ENCODE results near the gene ABHD4.

ABHD4 gene

GRCh38 chr14:22640192-22640591, 42.1 kb downstream of the ABHD4 start:
- no peak for DNase-seq (ENCODE audit: low read depth, low spot score)
- TF ChIP-seq FOXP2 (optimal IDR thresholded peaks at IDR 0.05; ENCODE audit: control extremely low read depth, extremely low read length, insufficient read depth) (no peak), EZH2 (IDR thresholded peaks at IDR 0.05) (no peak), POLR2AphosphoS5 (IDR thresholded peaks at IDR 0.05; ENCODE audit: borderline replicate concordance, low read depth, low read length) (no peak)
- Histone ChIP-seq H3K9me3 (ENCODE audit: low read depth, low read length) (no peaks in the 10 kb centered on the region), H3K9ac (ENCODE audit: insufficient read length) (no peak overlapping the region), H3K27ac (no peak overlapping the region), H3K36me3 (ENCODE audit: insufficient read depth, low read length) (no peaks in the 10 kb centered on the region), H3K4me3 (no peak overlapping the region)

DNA sequence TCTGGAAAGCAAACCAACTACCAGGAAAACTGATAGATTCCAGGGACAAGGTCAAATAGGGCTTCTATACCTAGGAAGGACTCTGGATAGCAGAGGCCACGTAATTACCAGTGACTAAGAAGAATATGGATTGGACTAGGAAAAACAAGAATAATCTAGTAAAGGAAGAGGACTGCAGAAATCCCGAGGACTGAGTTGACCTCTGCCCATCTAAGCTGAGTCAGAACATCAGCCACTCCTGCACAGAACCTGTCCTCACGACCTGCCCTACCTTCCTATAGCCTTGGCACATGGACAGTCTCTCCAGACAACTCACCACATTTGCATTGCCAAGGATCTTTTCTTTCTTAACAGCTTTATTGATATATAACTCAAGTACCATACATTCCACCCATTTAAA, 43.7 kb downstream of the ABHD4 start:
- Histone ChIP-seq H3K27ac (no peak overlapping the region), H3K36me3 (ENCODE audit: insufficient read depth, low read length) (no peaks in the 10 kb centered on the region), H3K9ac (ENCODE audit: insufficient read length) (no peak overlapping the region), H3K9me3 (ENCODE audit: low read depth, low read length) (no peaks in the 10 kb centered on the region), H3K4me3 (no peak overlapping the region)
- TF ChIP-seq POLR2AphosphoS5 (IDR thresholded peaks at IDR 0.05; ENCODE audit: borderline replicate concordance, low read depth, low read length) (no peak), FOXP2 (optimal IDR thresholded peaks at IDR 0.05; ENCODE audit: control extremely low read depth, extremely low read length, insufficient read depth) (no peak), EZH2 (IDR thresholded peaks at IDR 0.05) (no peak)
- DNase-seq (ENCODE audit: low read depth, low spot score), result no peak

DNA sequence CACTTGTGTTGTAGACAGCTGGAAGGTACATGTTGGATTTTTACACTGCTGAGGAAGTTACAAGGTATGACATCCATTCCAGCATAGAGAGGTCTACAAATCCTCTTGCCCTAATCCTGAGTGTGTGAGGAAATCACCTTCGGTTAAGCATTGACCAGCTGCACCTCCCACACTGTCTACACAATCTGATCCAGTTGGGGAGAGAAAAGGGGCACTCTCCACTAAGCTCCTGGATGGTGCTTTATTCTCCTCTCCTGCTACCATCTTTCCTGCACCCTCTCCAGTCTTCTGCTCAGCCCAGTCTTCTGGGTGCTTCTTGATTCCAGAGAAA, 46.2 kb downstream of the ABHD4 start, which contains the start of gene OR6J1:
TSS of gene OR6J1 (minus strand) at position 48 of the 331 bp plus-strand sequence. CDS start 9,541 bp downstream, outside the sequence.
- no peak for DNase-seq (ENCODE audit: low read depth, low spot score)
- no peak within 1 kb of the TSS; the same call in 1 of the 2 replicates for H3K27ac ChIP-seq
- no peak within 1 kb of the TSS for H3K9ac ChIP-seq (ENCODE audit: insufficient read length)
- no peaks in the 10 kb centered on the region for H3K9me3 ChIP-seq (ENCODE audit: low read depth, low read length)
- H3K36me3 ChIP-seq (ENCODE audit: insufficient read depth, low read length), result no peaks in the 10 kb centered on the region
- no peak within 1 kb of the TSS for H3K4me3 ChIP-seq
- TF ChIP-seq EZH2 (IDR thresholded peaks at IDR 0.05) (no peak), POLR2AphosphoS5 (IDR thresholded peaks at IDR 0.05; ENCODE audit: borderline replicate concordance, low read depth, low read length) (no peak), FOXP2 (optimal IDR thresholded peaks at IDR 0.05; ENCODE audit: control extremely low read depth, extremely low read length, insufficient read depth) (no peak)

DNA sequence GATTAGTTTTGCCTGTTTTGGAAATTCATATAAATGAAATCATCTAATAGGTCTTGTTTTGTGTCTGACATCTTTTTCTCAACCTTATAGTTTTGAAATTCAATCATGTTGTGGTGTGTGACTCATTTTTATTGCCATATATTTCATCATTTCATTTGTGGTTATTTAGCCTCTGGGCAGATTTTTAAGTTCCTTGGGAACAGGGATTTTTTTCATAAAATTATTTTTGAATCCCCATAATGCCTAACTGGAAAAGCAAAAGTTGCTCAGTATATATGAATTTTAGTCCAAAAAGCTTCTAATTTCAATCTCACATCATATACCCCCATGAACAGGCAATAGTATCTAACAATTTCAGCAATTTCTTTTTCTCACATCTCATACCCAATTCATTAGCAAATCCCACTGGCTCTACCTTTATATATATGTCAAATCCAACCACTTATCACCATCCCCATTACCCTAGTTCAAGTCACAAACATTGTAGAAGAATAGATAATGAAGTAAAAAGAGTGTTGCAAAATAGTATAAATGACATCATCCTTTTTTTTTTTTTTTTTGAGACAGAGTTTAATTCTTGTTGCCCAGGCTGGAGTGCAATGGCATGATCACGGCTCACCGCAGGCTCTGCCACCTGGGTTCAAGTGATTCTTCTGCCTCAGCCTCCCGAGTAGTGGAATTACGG, 48.6 kb downstream of the ABHD4 start:
- TF ChIP-seq POLR2AphosphoS5 (IDR thresholded peaks at IDR 0.05; ENCODE audit: borderline replicate concordance, low read depth, low read length), result no peak
- no peak for TF ChIP-seq EZH2 (IDR thresholded peaks at IDR 0.05)
- no peak for TF ChIP-seq FOXP2 (optimal IDR thresholded peaks at IDR 0.05; ENCODE audit: control extremely low read depth, extremely low read length, insufficient read depth)
- peak; percentile 75 for DNase-seq (ENCODE audit: low read depth, low spot score)
- Histone ChIP-seq H3K9me3 (ENCODE audit: low read depth, low read length) (no peaks in the 10 kb centered on the region), H3K27ac (peak overlapping the region; percentile 98), H3K9ac (ENCODE audit: insufficient read length) (peak overlapping the region; percentile 60), H3K36me3 (ENCODE audit: insufficient read depth, low read length) (no peaks in the 10 kb centered on the region), H3K4me3 (peak overlapping the region; percentile 21)

- no peak overlapping the region for H3K9ac ChIP-seq (ENCODE audit: insufficient read length)
- no peak for TF ChIP-seq EZH2 (IDR thresholded peaks at IDR 0.05)
- no peak for TF ChIP-seq FOXP2 (optimal IDR thresholded peaks at IDR 0.05; ENCODE audit: control extremely low read depth, extremely low read length, insufficient read depth)
- no peak for TF ChIP-seq POLR2AphosphoS5 (IDR thresholded peaks at IDR 0.05; ENCODE audit: borderline replicate concordance, low read depth, low read length)
- no peak for DNase-seq (ENCODE audit: low read depth, low spot score)
- H3K9me3 ChIP-seq (ENCODE audit: low read depth, low read length), result no peaks in the 10 kb centered on the region
- no peak overlapping the region for H3K27ac ChIP-seq
- no peaks in the 10 kb centered on the region for H3K36me3 ChIP-seq (ENCODE audit: insufficient read depth, low read length)
- no peak overlapping the region for H3K4me3 ChIP-seq
Observed at GRCh38 chr14:22648506-22648905, 50.4 kb downstream of the ABHD4 start.

DNA sequence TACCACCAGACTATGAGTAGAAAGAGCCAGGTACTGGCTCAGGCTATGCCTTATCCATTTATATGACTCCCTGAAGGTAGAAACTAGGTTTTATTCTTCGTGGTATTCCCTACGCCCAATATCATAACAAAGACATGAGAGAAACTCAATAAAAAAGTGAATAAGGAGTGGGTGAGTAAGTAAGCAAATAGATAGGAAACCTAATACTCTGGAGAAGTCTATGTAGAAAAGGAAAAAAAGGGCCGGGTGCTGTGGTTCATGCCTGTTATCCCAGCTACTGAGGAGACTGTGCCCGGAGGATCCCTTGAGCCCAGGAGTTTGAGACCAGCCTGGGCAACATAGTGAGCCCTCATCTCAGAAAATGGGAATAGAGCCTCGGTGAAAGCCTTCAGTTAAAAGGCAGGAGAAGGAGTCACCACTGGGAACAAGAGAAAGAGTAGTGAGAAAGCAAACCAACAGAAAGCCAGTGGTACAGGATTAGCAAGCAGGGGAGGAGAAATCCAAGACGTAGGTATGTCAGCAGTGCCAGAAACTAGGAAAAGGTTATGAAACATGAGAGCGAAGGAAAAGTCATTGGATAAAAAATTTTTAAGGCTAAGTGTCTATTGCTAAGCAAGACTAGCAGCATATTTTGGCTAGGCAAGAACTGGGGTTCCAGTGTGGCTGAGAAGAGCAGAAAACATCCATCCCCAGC, 52.1 kb downstream of the ABHD4 start:
- Histone ChIP-seq H3K27ac (peak overlapping the region; percentile 7; the same call in 1 of the 2 replicates), H3K4me3 (no peak overlapping the region), H3K9me3 (ENCODE audit: low read depth, low read length) (no peaks in the 10 kb centered on the region), H3K36me3 (ENCODE audit: insufficient read depth, low read length) (no peaks in the 10 kb centered on the region), H3K9ac (ENCODE audit: insufficient read length) (no peak overlapping the region)
- no peak for TF ChIP-seq EZH2 (IDR thresholded peaks at IDR 0.05)
- no peak for TF ChIP-seq FOXP2 (optimal IDR thresholded peaks at IDR 0.05; ENCODE audit: control extremely low read depth, extremely low read length, insufficient read depth)
- no peak for DNase-seq (ENCODE audit: low read depth, low spot score)

GRCh38 chr14:22650960-22651521, 52.9 kb downstream of the ABHD4 start:
- no peak for DNase-seq (ENCODE audit: low read depth, low spot score)
- Histone ChIP-seq H3K9me3 (ENCODE audit: low read depth, low read length) (no peaks in the 10 kb centered on the region), H3K36me3 (ENCODE audit: insufficient read depth, low read length) (no peaks in the 10 kb centered on the region), H3K9ac (ENCODE audit: insufficient read length) (no peak overlapping the region), H3K27ac (peak overlapping the region; percentile 7; the same call in 1 of the 2 replicates), H3K4me3 (no peak overlapping the region)
- TF ChIP-seq POLR2AphosphoS5 (IDR thresholded peaks at IDR 0.05; ENCODE audit: borderline replicate concordance, low read depth, low read length) (peak; percentile 76), FOXP2 (optimal IDR thresholded peaks at IDR 0.05; ENCODE audit: control extremely low read depth, extremely low read length, insufficient read depth) (no peak), EZH2 (IDR thresholded peaks at IDR 0.05) (no peak)

DNA sequence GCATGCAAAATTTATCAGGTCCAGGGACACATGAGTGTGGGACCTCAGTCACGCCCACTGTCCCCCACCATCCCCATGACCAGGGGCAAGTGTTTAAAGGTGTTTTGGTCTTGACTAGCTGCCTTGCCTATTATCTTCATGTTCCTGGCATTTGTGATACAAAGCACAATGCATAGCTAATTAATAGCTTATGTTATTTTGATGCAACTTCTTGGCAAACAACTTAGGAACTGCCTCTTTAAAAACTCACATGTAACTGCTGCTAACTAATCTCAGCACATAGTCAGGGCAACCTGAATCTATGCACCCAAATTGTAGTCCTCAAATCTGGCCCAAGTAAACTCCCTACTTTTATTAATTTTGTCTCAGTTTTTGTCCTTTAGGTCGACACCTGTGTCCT, 53.5 kb downstream of the ABHD4 start:
- no peak for TF ChIP-seq FOXP2 (optimal IDR thresholded peaks at IDR 0.05; ENCODE audit: control extremely low read depth, extremely low read length, insufficient read depth)
- TF ChIP-seq POLR2AphosphoS5 (IDR thresholded peaks at IDR 0.05; ENCODE audit: borderline replicate concordance, low read depth, low read length), result no peak
- TF ChIP-seq EZH2 (IDR thresholded peaks at IDR 0.05), result no peak
- Histone ChIP-seq H3K4me3 (no peak overlapping the region), H3K9ac (ENCODE audit: insufficient read length) (no peak overlapping the region), H3K36me3 (ENCODE audit: insufficient read depth, low read length) (no peaks in the 10 kb centered on the region), H3K27ac (no peak overlapping the region), H3K9me3 (ENCODE audit: low read depth, low read length) (no peaks in the 10 kb centered on the region)
- DNase-seq (ENCODE audit: low read depth, low spot score), result no peak
